Body of pancreas (tissue), 4 donors: ENCODE measurements around the gene STK35. TPM values are rescaled to one million over a fixed set of nuclear protein-coding genes. Genes with fewer than 3 reads are reported as not detected.
"Not testable (repeated sequence)": the region's sequence is repeated elsewhere in the genome, so short reads cannot be mapped to it uniquely, and the experiment has no call there.

Experiments used
- ATAC-seq: fragments of 150-250 bp; one replicate; pipeline ENCODE4 v1.9.1; 2016
- DNase-seq, 4 donors: peaks; one replicate each; pipeline ENCODE4 v3.0.0-alpha.2; 2019
- H3K27ac ChIP-seq, 4 donors: fragments of 200-600 bp; sonication (generic); 1 replicate in 3 of 4; 2 replicates in 1 of 4; pipeline versions ENCODE4 v1.5.1 to v1.6.1; 2016 to 2019; ENCODE audit warnings: mild to moderate bottlenecking in 1 of 4, mixed read lengths in 1 of 4, moderate library complexity in 1 of 4
- H3K27me3 ChIP-seq, 2 donors: fragments of 200-600 bp; sonication (generic); one replicate each; pipeline ENCODE4 v1.6.0; 2016; ENCODE audit warnings: mild to moderate bottlenecking in 1 of 2
- H3K36me3 ChIP-seq, 2 donors: fragments of 200-600 bp; sonication (generic); replicated peaks in 1 of 2; 2 replicates each; pipeline ENCODE4 v1.5.1; 2016; ENCODE audit warnings: low read depth in 2 of 2; ENCODE audit not compliant: insufficient read depth in 1 of 2
- H3K4me1 ChIP-seq: fragments of 200-600 bp; sonication (generic); one replicate; pipeline ENCODE4 v1.6.0; 2016
- H3K4me3 ChIP-seq, 2 donors: fragments of 200-600 bp; sonication (generic); 1 replicate in 1 of 2; 2 replicates in 1 of 2; pipeline ENCODE4 v1.5.1; 2016 to 2019
- H3K9me3 ChIP-seq, 3 donors: fragments of 200-600 bp; sonication (generic); 1 replicate in 2 of 3; 2 replicates in 1 of 3; pipeline ENCODE4 v1.5.1; 2016
- POLR2A ChIP-seq, 3 donors: fragments of 450-650 bp; IDR thresholded peaks; one replicate each; pipeline ENCODE4 v1.6.1; 2016; ENCODE audit warnings: antibody characterized with exemption in 3 of 3, mild to moderate bottlenecking in 2 of 3
- WGBS, 2 donors: methylation state at CpG; one replicate each; pipeline ENCODE4 v1.1.5; 2017; 5-methylcytosine and 5-hydroxymethylcytosine counted together
- intact Hi-C: fragments of 100-400 bp; cut with DNase I; formaldehyde crosslinking; loops from one replicate; pipeline ENCODE4 v1.15.1; 2023
- total RNA-seq, 2 donors: library from RNA; depleted of rRNA; stranded (reverse); fragments of >200 nt; gene quantifications; one replicate each; pipeline ENCODE4 v1.1.0, GENCODE V29; 2016
- TF ChIP-seq, protein P1 (sequence below), 7 experiments: fragments of 450-650 bp in 4 of 7; fragments of 200-600 bp in 3 of 7; sonication (generic) in 3 of 7; IDR thresholded peaks; one replicate each; pipeline ENCODE4 v1.5.1; 2016 to 2019; ENCODE audit warnings: antibody characterized with exemption in 7 of 7

STK35 gene
- total RNA-seq, 2 donors from 2014 or later: 8.6 to 22.7 TPM

- no peaks in the 10 kb centered on the region for H3K4me1 ChIP-seq
- intact Hi-C loops: loop anchor here (5.0 kb wide), 1 partner anchor 207 kb away; no protein-coding TSS in a partner anchor
- H3K36me3 ChIP-seq: no peaks in the 10 kb centered on the region
- H3K9me3 ChIP-seq: no peaks in the 10 kb centered on the region
- ATAC-seq: no peak
- no peaks in the 10 kb centered on the region for H3K27me3 ChIP-seq
- H3K27ac ChIP-seq: no peak overlapping the region
- DNase-seq: no peak
- TF ChIP-seq, protein P1, sequence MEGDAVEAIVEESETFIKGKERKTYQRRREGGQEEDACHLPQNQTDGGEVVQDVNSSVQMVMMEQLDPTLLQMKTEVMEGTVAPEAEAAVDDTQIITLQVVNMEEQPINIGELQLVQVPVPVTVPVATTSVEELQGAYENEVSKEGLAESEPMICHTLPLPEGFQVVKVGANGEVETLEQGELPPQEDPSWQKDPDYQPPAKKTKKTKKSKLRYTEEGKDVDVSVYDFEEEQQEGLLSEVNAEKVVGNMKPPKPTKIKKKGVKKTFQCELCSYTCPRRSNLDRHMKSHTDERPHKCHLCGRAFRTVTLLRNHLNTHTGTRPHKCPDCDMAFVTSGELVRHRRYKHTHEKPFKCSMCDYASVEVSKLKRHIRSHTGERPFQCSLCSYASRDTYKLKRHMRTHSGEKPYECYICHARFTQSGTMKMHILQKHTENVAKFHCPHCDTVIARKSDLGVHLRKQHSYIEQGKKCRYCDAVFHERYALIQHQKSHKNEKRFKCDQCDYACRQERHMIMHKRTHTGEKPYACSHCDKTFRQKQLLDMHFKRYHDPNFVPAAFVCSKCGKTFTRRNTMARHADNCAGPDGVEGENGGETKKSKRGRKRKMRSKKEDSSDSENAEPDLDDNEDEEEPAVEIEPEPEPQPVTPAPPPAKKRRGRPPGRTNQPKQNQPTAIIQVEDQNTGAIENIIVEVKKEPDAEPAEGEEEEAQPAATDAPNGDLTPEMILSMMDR (IDR thresholded peaks at IDR 0.05): no peak
- no peak for TF ChIP-seq POLR2A (IDR thresholded peaks at IDR 0.05)
- 68 to 77% methylated on average over 11 to 12 of the region's 12 CpGs for WGBS, 2 donors
- no peak overlapping the region for H3K4me3 ChIP-seq
Observed at GRCh38 chr20:2169456-2170088, 67.9 kb downstream of the STK35 start.

GRCh38 chr20:2170404-2170803 is 68.8 kb downstream of the STK35 start:
- Histone ChIP-seq H3K36me3 (no peaks in the 10 kb centered on the region), H3K27ac (no peak overlapping the region), H3K4me3 (no peak overlapping the region), H3K9me3 (no peaks in the 10 kb centered on the region), H3K4me1 (no peaks in the 10 kb centered on the region), H3K27me3 (no peaks in the 10 kb centered on the region)
- no peak for DNase-seq
- intact Hi-C loops: loop anchor here (5.0 kb wide), 1 partner anchor 208 kb away; no protein-coding TSS in a partner anchor
- no peak for ATAC-seq
- WGBS, 2 donors: 65 to 77% methylated on average over 3 of the region's 3 CpGs
- TF ChIP-seq, protein P1 (IDR thresholded peaks at IDR 0.05): no peak
- no peak for TF ChIP-seq POLR2A (IDR thresholded peaks at IDR 0.05)

DNA sequence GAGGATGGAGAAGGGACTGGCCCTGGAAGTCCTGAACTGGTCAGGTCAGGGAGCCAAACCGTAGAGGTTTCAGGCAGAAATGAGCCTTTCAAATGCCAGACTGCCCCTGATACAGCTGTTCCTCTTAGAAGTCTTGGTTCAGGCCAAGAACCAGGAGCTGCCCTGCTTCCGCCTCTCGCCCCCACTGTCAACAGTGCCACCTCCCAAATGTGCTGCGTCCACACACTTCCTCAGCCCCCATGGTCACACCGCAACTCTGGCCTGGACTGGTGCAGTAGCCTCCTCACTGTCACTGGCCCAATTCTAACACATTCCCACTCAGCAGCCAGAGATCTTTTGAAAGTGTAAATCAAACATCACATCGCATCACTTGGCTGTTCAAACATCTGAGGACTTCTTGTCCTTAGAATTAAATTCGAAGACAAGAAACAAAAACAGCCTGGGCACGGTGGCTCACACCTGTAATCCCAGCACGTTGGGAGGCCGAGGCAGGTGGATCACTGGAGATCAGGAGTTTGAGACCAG is 69.7 kb downstream of the STK35 start:
- no peaks in the 10 kb centered on the region for H3K9me3 ChIP-seq
- ATAC-seq (no peak), DNase-seq (no peak)
- no peaks in the 10 kb centered on the region for H3K36me3 ChIP-seq
- H3K4me3 ChIP-seq: no peak overlapping the region
- no peaks in the 10 kb centered on the region for H3K27me3 ChIP-seq
- TF ChIP-seq, protein P1 (IDR thresholded peaks at IDR 0.05): no peak
- intact Hi-C loops: loop anchor here (5.0 kb wide), 1 partner anchor 209 kb away; no protein-coding TSS in a partner anchor
- H3K4me1 ChIP-seq: no peaks in the 10 kb centered on the region
- no peak overlapping the region for H3K27ac ChIP-seq
- 58 to 65% methylated on average over 10 of the region's 10 CpGs for WGBS, 2 donors

DNA sequence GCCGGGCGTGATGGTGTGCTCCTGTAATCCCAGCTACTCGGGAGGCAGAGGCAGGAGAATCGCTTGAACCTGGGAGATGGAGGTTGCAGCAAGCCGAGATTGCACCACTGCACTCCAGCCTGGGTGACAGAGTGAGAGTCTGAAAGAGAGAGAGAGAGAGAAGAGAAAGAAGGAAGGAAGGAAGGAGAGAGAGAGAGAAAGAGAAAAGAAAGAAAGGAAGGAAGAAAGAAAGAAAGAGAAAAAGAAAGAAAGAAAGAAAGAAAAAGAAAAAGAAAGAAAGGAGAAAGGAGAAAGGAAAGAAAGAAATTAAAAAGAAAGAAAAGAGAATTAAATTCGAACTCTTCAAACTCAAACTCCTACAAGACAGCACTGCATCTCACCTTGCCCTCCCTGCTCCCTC is 70.2 kb downstream of the STK35 start:
- H3K36me3 ChIP-seq, H3K9me3 ChIP-seq, DNase-seq, H3K4me3 ChIP-seq, H3K27me3 ChIP-seq, H3K4me1 ChIP-seq, ATAC-seq, H3K27ac ChIP-seq: not testable (repeated sequence)
- intact Hi-C loops: loop anchor here (5.0 kb wide), 1 partner anchor 210 kb away; no protein-coding TSS in a partner anchor
- 66% methylated on average over 6 of the region's 6 CpGs for WGBS, 2 donors

DNA sequence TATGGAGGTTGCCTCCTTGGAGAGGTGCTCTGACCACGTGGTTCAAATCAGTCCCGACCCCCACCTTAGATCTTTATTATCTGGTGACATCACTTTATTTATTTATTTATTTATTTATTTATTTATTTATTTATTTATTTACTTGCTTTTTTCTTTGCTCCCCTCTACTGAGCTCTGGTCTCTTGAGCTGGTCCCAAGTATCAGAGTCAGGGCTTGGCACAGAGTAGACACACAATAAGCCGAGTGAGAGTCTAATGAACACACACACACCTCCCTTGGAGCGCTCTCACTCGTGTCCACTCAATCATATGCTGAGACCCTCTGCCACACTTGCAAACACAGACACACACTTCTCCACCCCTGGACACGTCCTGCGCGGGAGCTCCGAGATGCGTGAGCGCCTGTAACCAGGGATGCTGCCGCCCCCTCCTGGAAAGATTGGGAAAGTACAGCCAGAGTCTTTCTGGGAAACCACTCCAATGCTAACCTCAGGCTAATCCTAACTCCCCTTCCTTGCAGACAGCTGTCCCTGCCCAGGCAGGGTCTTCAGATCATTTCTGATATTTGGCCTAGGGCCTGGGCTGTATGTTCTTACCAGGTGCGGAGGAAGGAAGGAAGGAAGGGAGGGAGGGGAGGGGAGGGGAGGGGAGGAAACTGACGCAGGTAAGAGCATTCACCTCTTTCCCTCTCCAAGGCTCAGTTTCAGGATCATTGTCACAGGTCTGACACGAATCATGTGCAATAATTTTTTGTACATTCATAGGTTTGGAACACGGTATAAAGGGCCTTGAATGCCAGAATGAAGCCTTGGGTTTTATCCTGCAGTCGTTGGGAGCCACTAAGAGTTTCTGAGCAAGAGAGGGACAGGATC is 70.9 kb downstream of the STK35 start:
- peak; percentile 82 for ATAC-seq
- no peak overlapping the region for H3K4me3 ChIP-seq
- peak; percentile 72 to 80 (median 73) for DNase-seq
- no peaks in the 10 kb centered on the region for H3K4me1 ChIP-seq
- intact Hi-C loops: loop anchor here (5.0 kb wide), 1 partner anchor 210 kb away; no protein-coding TSS in a partner anchor
- H3K27me3 ChIP-seq: no peaks in the 10 kb centered on the region
- no peak overlapping the region for H3K27ac ChIP-seq
- WGBS, 2 donors: 15 to 26% methylated on average over 10 to 17 of the region's 17 CpGs
- H3K9me3 ChIP-seq: no peaks in the 10 kb centered on the region
- TF ChIP-seq, protein P1 (IDR thresholded peaks at IDR 0.05): peak; percentile 68 to 89 (median 84)
- TF ChIP-seq POLR2A (IDR thresholded peaks at IDR 0.05): no peak
- H3K36me3 ChIP-seq: no peaks in the 10 kb centered on the region
